Breast epithelium (tissue), 4 donors: ENCODE data around the gene CCDC121. TPM values are rescaled to one million over a fixed set of nuclear protein-coding genes. Genes with fewer than 3 reads are reported as not detected.
"Not testable (repeated sequence)": the region's sequence is repeated elsewhere in the genome, so short reads cannot be mapped to it uniquely, and the experiment has no call there.

Experiments
- DNase-seq, 2 donors: peaks; one replicate each; pipeline ENCODE4 v3.0.0-alpha.2; 2019; ENCODE audit warnings: low spot score in 2 of 2
- H3K27ac ChIP-seq, 2 donors: fragments of 200-600 bp; sonication (generic) in 1 of 2; one replicate each; pipeline ENCODE4 v1.5.1; 2016 to 2019; ENCODE audit warnings: mild to moderate bottlenecking in 1 of 2
- H3K27me3 ChIP-seq, 2 donors: fragments of 200-600 bp; sonication (generic) in 1 of 2; one replicate each; pipeline versions ENCODE4 v1.5.1 to v1.6.0; 2017 to 2019; ENCODE audit warnings: control low read depth in 1 of 2, mild to moderate bottlenecking in 1 of 2
- H3K36me3 ChIP-seq: fragments of 200-600 bp; one replicate; pipeline ENCODE4 v1.5.1; 2019
- H3K4me1 ChIP-seq, 2 donors: fragments of 200-600 bp; sonication (generic); one replicate each; pipeline ENCODE4 v1.5.1; 2016 to 2019; ENCODE audit warnings: control low read depth in 1 of 2
- H3K4me3 ChIP-seq, 3 donors: fragments of 200-600 bp; sonication (generic); 1 replicate in 2 of 3; 2 replicates in 1 of 3; pipeline ENCODE4 v1.5.1; 2016 to 2019; ENCODE audit warnings: mild to moderate bottlenecking in 3 of 3, moderate library complexity in 2 of 3
- H3K9me3 ChIP-seq, 2 donors: fragments of 200-600 bp; sonication (generic) in 1 of 2; one replicate each; pipeline ENCODE4 v1.5.1; 2016 to 2019; ENCODE audit warnings: control low read depth in 1 of 2
- POLR2A ChIP-seq: fragments of 450-650 bp; IDR thresholded peaks from one replicate; pipeline ENCODE4 v1.6.1; 2016; ENCODE audit warnings: antibody characterized with exemption, mild to moderate bottlenecking, moderate library complexity
- POLR2AphosphoS5 ChIP-seq, 3 donors: sonication (generic); formaldehyde crosslinking; IDR thresholded peaks; one replicate each; pipeline ENCODE4 v1.6.1; 2017; ENCODE audit warnings: antibody characterized with exemption in 3 of 3
- intact Hi-C: fragments of 100-400 bp; cut with DNase I; formaldehyde crosslinking; loops from one replicate; pipeline ENCODE4 v1.15.1; 2023; ENCODE audit warnings: low total_unique reads
- total RNA-seq, 3 donors: library from RNA; depleted of rRNA; stranded (reverse); fragments of >200 nt; gene quantifications; one replicate each; pipeline ENCODE4 v1.1.0, GENCODE V29; 2016
- TF ChIP-seq, protein P1 (sequence below), 3 donors: fragments of 450-650 bp; IDR thresholded peaks; one replicate each; pipeline ENCODE4 v1.5.1; 2016 to 2017; ENCODE audit warnings: antibody characterized with exemption in 3 of 3, mild to moderate bottlenecking in 3 of 3, moderate library complexity in 3 of 3

The CCDC121 gene
- total RNA-seq, 3 donors from 2014 or later, result 4.9 to 8.9 (median 5.1) TPM

GRCh38 chr2:27638037-27638637, 9.3 kb upstream of the CCDC121 start:
- no peak for DNase-seq
- no peak overlapping the region for H3K27ac ChIP-seq
- TF ChIP-seq POLR2A, result no peak
- no peak for TF ChIP-seq POLR2AphosphoS5 (IDR thresholded peaks at IDR 0.05)
- TF ChIP-seq, protein P1, sequence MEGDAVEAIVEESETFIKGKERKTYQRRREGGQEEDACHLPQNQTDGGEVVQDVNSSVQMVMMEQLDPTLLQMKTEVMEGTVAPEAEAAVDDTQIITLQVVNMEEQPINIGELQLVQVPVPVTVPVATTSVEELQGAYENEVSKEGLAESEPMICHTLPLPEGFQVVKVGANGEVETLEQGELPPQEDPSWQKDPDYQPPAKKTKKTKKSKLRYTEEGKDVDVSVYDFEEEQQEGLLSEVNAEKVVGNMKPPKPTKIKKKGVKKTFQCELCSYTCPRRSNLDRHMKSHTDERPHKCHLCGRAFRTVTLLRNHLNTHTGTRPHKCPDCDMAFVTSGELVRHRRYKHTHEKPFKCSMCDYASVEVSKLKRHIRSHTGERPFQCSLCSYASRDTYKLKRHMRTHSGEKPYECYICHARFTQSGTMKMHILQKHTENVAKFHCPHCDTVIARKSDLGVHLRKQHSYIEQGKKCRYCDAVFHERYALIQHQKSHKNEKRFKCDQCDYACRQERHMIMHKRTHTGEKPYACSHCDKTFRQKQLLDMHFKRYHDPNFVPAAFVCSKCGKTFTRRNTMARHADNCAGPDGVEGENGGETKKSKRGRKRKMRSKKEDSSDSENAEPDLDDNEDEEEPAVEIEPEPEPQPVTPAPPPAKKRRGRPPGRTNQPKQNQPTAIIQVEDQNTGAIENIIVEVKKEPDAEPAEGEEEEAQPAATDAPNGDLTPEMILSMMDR (IDR thresholded peaks at IDR 0.05), result no peak
- no peaks in the 10 kb centered on the region for H3K9me3 ChIP-seq
- intact Hi-C loops, result no loop called here
- H3K27me3 ChIP-seq, result no peaks in the 10 kb centered on the region
- no peaks in the 10 kb centered on the region for H3K4me1 ChIP-seq
- peaks cover 6% of the 10 kb centered on the region for H3K36me3 ChIP-seq
- H3K4me3 ChIP-seq, result no peak overlapping the region

DNA sequence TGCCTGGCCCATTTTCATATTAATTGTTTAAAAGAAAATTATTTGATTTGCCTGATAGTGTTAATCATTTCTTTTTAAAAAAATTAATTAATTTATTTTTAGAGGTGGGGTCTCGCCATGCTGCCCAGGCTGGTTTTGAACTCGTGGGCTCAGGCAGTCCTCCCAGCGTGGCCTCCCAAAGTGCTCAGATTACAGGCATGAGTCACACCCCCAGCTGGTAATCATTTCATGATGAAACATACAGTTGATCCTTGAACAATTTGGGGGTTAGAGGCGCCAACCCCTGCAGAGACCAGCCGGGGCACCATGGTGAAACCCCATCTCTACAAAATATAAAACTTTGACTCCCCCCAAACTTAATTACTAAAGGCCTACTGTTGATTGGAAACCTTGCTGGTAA, 8.0 kb upstream of the CCDC121 start:
- Histone ChIP-seq H3K27ac (no peak overlapping the region), H3K4me3 (no peak overlapping the region), H3K4me1 (no peaks in the 10 kb centered on the region), H3K9me3 (no peaks in the 10 kb centered on the region), H3K27me3 (no peaks in the 10 kb centered on the region), H3K36me3 (peaks cover 10% of the 10 kb centered on the region)
- intact Hi-C loops, result no loop called here
- DNase-seq, result no peak
- no peak for TF ChIP-seq POLR2AphosphoS5 (IDR thresholded peaks at IDR 0.05)
- TF ChIP-seq, protein P1 (IDR thresholded peaks at IDR 0.05), result no peak
- TF ChIP-seq POLR2A, result no peak

GRCh38 chr2:27634291-27634690, 5.5 kb upstream of the CCDC121 start:
- H3K4me1 ChIP-seq, result peaks cover 0 to 8% of the 10 kb centered on the region in 2 donors
- H3K4me3 ChIP-seq, result no peak overlapping the region
- no peaks in the 10 kb centered on the region for H3K27me3 ChIP-seq
- no peak for TF ChIP-seq POLR2A
- TF ChIP-seq, protein P1 (IDR thresholded peaks at IDR 0.05), result no peak
- no peak for TF ChIP-seq POLR2AphosphoS5 (IDR thresholded peaks at IDR 0.05)
- no peak overlapping the region for H3K27ac ChIP-seq
- H3K9me3 ChIP-seq, result no peaks in the 10 kb centered on the region
- intact Hi-C loops, result no loop called here
- peaks cover 10% of the 10 kb centered on the region for H3K36me3 ChIP-seq
- DNase-seq, result no peak

DNA sequence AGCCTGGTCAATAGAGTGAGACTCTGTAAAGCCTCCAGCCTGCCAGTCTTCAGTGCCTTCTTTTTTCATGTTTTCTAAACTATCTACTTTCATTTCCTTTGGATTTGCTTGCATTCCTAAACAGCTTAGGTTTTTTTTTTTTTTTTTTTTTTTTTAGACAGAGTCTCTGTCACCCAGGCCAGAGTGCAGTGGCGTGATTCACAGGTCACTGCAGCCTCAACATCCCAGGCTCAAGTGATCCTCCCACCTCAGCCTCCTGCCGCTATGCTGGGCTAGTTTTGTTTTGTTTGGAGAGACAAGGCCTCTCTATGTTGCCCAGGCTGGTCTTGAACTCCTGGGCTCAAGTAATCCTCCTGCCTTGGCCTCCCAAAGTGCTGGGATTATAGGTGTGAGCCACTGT, 1.4 kb upstream of the CCDC121 start:
- H3K36me3 ChIP-seq, intact Hi-C loops, DNase-seq: not testable (repeated sequence)

GRCh38 chr2:27627963-27628766, 647 bp downstream of the CCDC121 start:
- peaks cover 4 to 8% of the 10 kb centered on the region in 2 donors for H3K4me1 ChIP-seq
- no peak for DNase-seq
- peak overlapping the region; percentile 76 to 88 (median 86) for H3K4me3 ChIP-seq
- intact Hi-C loops, result no loop called here
- no peaks in the 10 kb centered on the region for H3K9me3 ChIP-seq
- H3K36me3 ChIP-seq, result peaks cover 4% of the 10 kb centered on the region
- TF ChIP-seq POLR2A, result no peak
- TF ChIP-seq, protein P1 (IDR thresholded peaks at IDR 0.05), result no peak
- no peaks in the 10 kb centered on the region for H3K27me3 ChIP-seq
- H3K27ac ChIP-seq, result peak overlapping the region; percentile 81 to 85

More for the DNA sequence above, 1.4 kb upstream of the CCDC121 start:
- not testable (repeated sequence) for H3K27me3 ChIP-seq, H3K4me1 ChIP-seq, H3K27ac ChIP-seq, H3K9me3 ChIP-seq, H3K4me3 ChIP-seq

- DNase-seq, intact Hi-C loops, H3K36me3 ChIP-seq, H3K9me3 ChIP-seq, H3K4me1 ChIP-seq, H3K27me3 ChIP-seq, H3K4me3 ChIP-seq: not testable (repeated sequence)
- peak overlapping the region in 1 of 2 donors; percentile 2 for H3K27ac ChIP-seq
These were observed 1.9 kb downstream of the CCDC121 start for GRCh38 chr2:27626921-27627320.

GRCh38 chr2:27626323-27626722, 2.5 kb downstream of the CCDC121 start:
- H3K36me3 ChIP-seq, intact Hi-C loops, H3K9me3 ChIP-seq, H3K27me3 ChIP-seq, H3K4me1 ChIP-seq, H3K4me3 ChIP-seq, DNase-seq: not testable (repeated sequence)
- H3K27ac ChIP-seq, result peak overlapping the region in 1 of 2 donors; percentile 2
